ENCODE measurements around the gene ROS1. TPM values are rescaled to one million over a fixed set of nuclear protein-coding genes. Genes with fewer than 3 reads are reported as not detected.

ROS1 gene
- total and polyA plus RNA-seq, 10 of the 15 experiments (the other 5 are each of a cell fraction or from before 2014, with no cell fraction given) = under 0.01 to 0.07 (median 0.03) TPM; not detected in 5

DNA sequence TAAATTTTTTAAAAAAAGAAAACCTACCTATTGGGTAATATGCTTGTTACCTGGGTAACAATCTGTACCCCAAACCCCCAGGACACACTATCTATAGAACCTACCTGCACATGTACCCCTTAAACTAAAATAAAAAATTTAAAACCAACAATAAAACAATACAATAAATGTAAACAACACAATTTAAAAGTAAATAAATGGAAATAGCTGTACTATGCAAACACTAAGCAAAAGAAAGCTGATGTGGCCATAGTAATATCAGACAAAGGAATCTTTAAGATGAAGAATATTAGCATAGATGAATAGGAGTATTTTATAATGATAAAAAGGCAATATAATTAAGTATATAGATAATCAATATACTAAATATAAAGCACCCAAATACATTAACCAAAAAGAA lies 50.3 kb downstream of the ROS1 start:
- Histone ChIP-seq H3K27me3 (replicated peaks in 1 of 2; ENCODE audit: control insufficient read depth in 2 of 2, insufficient read depth in 2 of 2, low read length in 1 of 2) (no peaks in the 10 kb centered on the region), H3K79me2 (ENCODE audit: control insufficient read depth, insufficient read depth, low read length) (no peaks in the 10 kb centered on the region), H3K9ac (ENCODE audit: control insufficient read depth, insufficient read depth, low read length) (no peak overlapping the region), H3K27ac (ENCODE audit: control insufficient read depth, insufficient read depth) (no peak overlapping the region), H3K4me3 (no peak overlapping the region), H4K20me1 (ENCODE audit: control insufficient read depth, insufficient read depth) (no peaks in the 10 kb centered on the region), H2AFZ (ENCODE audit: control insufficient read depth, low read depth, low read length) (no peak overlapping the region), H3K9me3 (replicated peaks; ENCODE audit: control insufficient read depth, insufficient read depth, low read length) (no peaks in the 10 kb centered on the region; the same call in 2 of the 3 replicates), H3K4me2 (ENCODE audit: control insufficient read depth, insufficient read depth) (no peak overlapping the region), H3K4me1 (ENCODE audit: control insufficient read depth, insufficient read depth, low read length) (no peaks in the 10 kb centered on the region), H3K36me3 (ENCODE audit: control insufficient read depth in 2 of 2, insufficient read depth in 2 of 2, low read length in 1 of 2) (no peaks in the 10 kb centered on the region)
- RAD21 ChIA-PET (ENCODE audit: unreplicated experiment) = no interaction called here
- CTCF ChIA-PET = no interaction called here
- SMC1A ChIA-PET (ENCODE audit: uncharacterized antibody, unreplicated experiment) = no interaction called here
- intact Hi-C loops (cut with micrococcal nuclease; ENCODE audit: unreplicated experiment) (no loop called here), in situ Hi-C loops (cut with MboI) (no loop called here)
- DNase-seq (ENCODE audit: low read depth, low spot score) (no peak), FAIRE-seq (no peak), ATAC-seq (no peak)
- POLR2A ChIA-PET = no interaction called here
- no TSS peak for BruUV-seq (replicated peaks)
- TF ChIP-seq ZNF217 (IDR thresholded peaks at IDR 0.05) (no peak), RAD51 (IDR thresholded peaks at IDR 0.05) (no peak), EP300 (IDR thresholded peaks at IDR 0.05; ENCODE audit: borderline replicate concordance in 1 of 2, control insufficient read depth in 1 of 2, low read depth in 2 of 2, low read length in 2 of 2) (no peak), CREM (IDR thresholded peaks at IDR 0.05; ENCODE audit: low read depth) (no peak), ZNF24 (IDR thresholded peaks at IDR 0.05) (no peak), ETV6 (conservative IDR thresholded peaks at IDR 0.05 in 1 of 2, IDR thresholded peaks at IDR 0.05 in 1 of 2; ENCODE audit: borderline replicate concordance in 1 of 2, low read depth in 1 of 2) (no peak), ZBED1 (IDR thresholded peaks at IDR 0.05; ENCODE audit: borderline replicate concordance) (no peak), TCF3 (IDR thresholded peaks at IDR 0.05; ENCODE audit: borderline replicate concordance, insufficient read depth, low read depth, low read length) (no peak)
- TF ChIP-seq, protein P1, sequence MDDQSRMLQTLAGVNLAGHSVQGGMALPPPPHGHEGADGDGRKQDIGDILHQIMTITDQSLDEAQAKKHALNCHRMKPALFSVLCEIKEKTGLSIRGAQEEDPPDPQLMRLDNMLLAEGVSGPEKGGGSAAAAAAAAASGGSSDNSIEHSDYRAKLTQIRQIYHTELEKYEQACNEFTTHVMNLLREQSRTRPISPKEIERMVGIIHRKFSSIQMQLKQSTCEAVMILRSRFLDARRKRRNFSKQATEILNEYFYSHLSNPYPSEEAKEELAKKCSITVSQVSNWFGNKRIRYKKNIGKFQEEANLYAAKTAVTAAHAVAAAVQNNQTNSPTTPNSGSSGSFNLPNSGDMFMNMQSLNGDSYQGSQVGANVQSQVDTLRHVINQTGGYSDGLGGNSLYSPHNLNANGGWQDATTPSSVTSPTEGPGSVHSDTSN (IDR thresholded peaks at IDR 0.05; ENCODE audit: insufficient replicate concordance, low read depth, low read length) = no peak
- TF ChIP-seq, protein P2, sequence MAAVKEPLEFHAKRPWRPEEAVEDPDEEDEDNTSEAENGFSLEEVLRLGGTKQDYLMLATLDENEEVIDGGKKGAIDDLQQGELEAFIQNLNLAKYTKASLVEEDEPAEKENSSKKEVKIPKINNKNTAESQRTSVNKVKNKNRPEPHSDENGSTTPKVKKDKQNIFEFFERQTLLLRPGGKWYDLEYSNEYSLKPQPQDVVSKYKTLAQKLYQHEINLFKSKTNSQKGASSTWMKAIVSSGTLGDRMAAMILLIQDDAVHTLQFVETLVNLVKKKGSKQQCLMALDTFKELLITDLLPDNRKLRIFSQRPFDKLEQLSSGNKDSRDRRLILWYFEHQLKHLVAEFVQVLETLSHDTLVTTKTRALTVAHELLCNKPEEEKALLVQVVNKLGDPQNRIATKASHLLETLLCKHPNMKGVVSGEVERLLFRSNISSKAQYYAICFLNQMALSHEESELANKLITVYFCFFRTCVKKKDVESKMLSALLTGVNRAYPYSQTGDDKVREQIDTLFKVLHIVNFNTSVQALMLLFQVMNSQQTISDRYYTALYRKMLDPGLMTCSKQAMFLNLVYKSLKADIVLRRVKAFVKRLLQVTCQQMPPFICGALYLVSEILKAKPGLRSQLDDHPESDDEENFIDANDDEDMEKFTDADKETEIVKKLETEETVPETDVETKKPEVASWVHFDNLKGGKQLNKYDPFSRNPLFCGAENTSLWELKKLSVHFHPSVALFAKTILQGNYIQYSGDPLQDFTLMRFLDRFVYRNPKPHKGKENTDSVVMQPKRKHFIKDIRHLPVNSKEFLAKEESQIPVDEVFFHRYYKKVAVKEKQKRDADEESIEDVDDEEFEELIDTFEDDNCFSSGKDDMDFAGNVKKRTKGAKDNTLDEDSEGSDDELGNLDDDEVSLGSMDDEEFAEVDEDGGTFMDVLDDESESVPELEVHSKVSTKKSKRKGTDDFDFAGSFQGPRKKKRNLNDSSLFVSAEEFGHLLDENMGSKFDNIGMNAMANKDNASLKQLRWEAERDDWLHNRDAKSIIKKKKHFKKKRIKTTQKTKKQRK (IDR thresholded peaks at IDR 0.05; ENCODE audit: low read depth, low read length) = no peak
- TF ChIP-seq, protein P3, sequence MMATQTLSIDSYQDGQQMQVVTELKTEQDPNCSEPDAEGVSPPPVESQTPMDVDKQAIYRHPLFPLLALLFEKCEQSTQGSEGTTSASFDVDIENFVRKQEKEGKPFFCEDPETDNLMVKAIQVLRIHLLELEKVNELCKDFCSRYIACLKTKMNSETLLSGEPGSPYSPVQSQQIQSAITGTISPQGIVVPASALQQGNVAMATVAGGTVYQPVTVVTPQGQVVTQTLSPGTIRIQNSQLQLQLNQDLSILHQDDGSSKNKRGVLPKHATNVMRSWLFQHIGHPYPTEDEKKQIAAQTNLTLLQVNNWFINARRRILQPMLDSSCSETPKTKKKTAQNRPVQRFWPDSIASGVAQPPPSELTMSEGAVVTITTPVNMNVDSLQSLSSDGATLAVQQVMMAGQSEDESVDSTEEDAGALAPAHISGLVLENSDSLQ (IDR thresholded peaks at IDR 0.05) = no peak

Data from GM12878 (cell line).